Inflammatory macrophage (primary cell): Measurements from ENCODE around the gene ZNF536.
"Not testable (repeated sequence)": the region's sequence is repeated elsewhere in the genome, so short reads cannot be mapped to it uniquely, and the experiment has no call there.

ENCODE experiments used
- DNase-seq, 2 donors: peaks; one replicate each; pipeline ENCODE4 v3.0.0-alpha.2; 2020 to 2022

The ZNF536 gene

GRCh38 chr19:30448386-30449077 lies 76.3 kb downstream of the ZNF536 start:
- no peak for DNase-seq

- no peak for DNase-seq
Measured at GRCh38 chr19:30449078-30449590, 77.0 kb downstream of the ZNF536 start.

- DNase-seq = no peak
Measured at GRCh38 chr19:30449673-30450072, 77.5 kb downstream of the ZNF536 start.

- no peak for DNase-seq
Measured at GRCh38 chr19:30450100-30450499, 77.9 kb downstream of the ZNF536 start.

- no peak for DNase-seq
Measured at GRCh38 chr19:30450835-30451321, 78.7 kb downstream of the ZNF536 start.

GRCh38 chr19:30452931-30453330 lies 80.7 kb downstream of the ZNF536 start:
- DNase-seq = no peak

GRCh38 chr19:30453743-30454142 lies 81.6 kb downstream of the ZNF536 start:
- DNase-seq = no peak

- DNase-seq = no peak
Measured at GRCh38 chr19:30455881-30456280, 83.7 kb downstream of the ZNF536 start.

- DNase-seq = no peak
Measured at GRCh38 chr19:30457484-30457883, 85.3 kb downstream of the ZNF536 start.

- no peak for DNase-seq
Measured at GRCh38 chr19:30459859-30460258, 87.7 kb downstream of the ZNF536 start.

GRCh38 chr19:30464162-30464561 lies 92.0 kb downstream of the ZNF536 start:
- DNase-seq = no peak

- DNase-seq = not testable (repeated sequence)
Measured at GRCh38 chr19:30466598-30466997, 94.4 kb downstream of the ZNF536 start.

- no peak for DNase-seq
Measured at GRCh38 chr19:30467239-30467638, 95.1 kb downstream of the ZNF536 start.

GRCh38 chr19:30469774-30470173 lies 97.6 kb downstream of the ZNF536 start:
- DNase-seq = no peak

GRCh38 chr19:30471441-30471840 lies 99.3 kb downstream of the ZNF536 start:
- no peak for DNase-seq

- DNase-seq = no peak
Measured at GRCh38 chr19:30473334-30473867, 101.2 kb downstream of the ZNF536 start.

GRCh38 chr19:30476997-30477396 lies 104.8 kb downstream of the ZNF536 start:
- no peak for DNase-seq

GRCh38 chr19:30479231-30479630 lies 107.0 kb downstream of the ZNF536 start:
- DNase-seq = no peak

- no peak for DNase-seq
Measured at GRCh38 chr19:30480097-30480496, 107.9 kb downstream of the ZNF536 start.

- no peak for DNase-seq
Measured at GRCh38 chr19:30481063-30481462, 108.9 kb downstream of the ZNF536 start.

GRCh38 chr19:30481823-30482222 lies 109.6 kb downstream of the ZNF536 start:
- DNase-seq = no peak

- DNase-seq = no peak
Measured at GRCh38 chr19:30482956-30483355, 110.8 kb downstream of the ZNF536 start.

GRCh38 chr19:30486250-30486649 lies 114.1 kb downstream of the ZNF536 start:
- DNase-seq = not testable (repeated sequence)

GRCh38 chr19:30487178-30487577 lies 115.0 kb downstream of the ZNF536 start:
- no peak for DNase-seq
